CD4-positive, alpha-beta T cell treated with Interleukin-15 for 1 hour (primary cell): ENCODE data around the gene DYTN.
"Not testable (repeated sequence)": the region's sequence is repeated elsewhere in the genome, so short reads cannot be mapped to it uniquely, and the experiment has no call there.

Experiments used
- DNase-seq: peaks from one replicate; pipeline ENCODE4 v3.0.0-alpha.2; 2020

DYTN gene, protein sequence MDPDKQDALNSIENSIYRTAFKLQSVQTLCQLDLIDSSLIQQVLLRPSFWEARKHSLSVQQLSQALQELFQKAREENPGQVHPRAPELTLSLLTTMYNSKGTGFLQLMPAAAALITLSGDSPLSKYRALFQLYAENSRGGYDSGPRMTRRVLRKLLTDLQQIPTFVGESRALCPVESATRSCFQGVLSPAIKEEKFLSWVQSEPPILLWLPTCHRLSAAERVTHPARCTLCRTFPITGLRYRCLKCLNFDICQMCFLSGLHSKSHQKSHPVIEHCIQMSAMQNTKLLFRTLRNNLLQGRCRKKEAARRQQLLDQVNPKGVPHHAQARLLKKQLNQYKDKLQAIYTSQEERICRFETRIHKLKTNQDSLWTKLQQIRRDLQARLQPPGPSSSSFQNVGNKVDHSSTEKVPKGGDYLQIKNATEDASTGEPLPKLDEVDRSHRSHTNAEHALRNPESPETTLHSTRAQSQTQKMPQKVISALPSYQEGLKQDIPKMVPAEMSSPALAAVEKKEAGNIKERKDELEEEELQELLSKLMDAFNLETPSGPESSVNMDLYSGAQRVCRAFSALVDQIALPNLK

DNA sequence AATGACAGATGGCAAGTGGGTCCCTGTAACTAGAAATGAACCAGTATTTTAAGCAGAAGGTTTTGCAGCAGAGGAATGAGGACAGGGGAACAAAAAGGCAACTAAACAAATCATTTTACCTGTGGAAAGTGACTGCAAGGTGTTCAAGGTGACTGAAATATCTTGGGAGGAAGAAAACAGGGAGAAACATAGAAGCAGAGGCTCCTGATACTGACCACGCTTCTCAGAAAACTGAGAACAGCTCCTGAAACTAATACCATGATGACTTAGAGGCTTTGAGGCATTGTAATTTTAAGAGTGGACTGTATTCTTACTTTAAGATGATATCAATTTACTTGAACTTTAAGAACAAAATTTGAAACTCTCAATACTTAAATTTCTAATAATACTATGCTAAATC is at the start of gene DYTN:
Gene DYTN (minus strand): TSS at position 101 of the 400 bp plus-strand sequence. CDS start 117 bp downstream, outside the sequence.
- DNase-seq, result no peak

GRCh38 chr2:206766057-206766930 is 48.1 kb upstream of the DYTN start:
- DNase-seq, result no peak

GRCh38 chr2:206765242-206766056 is 47.3 kb upstream of the DYTN start, which contains the start of the genes FASTKD2 and MDH1B:
TSS of gene FASTKD2 (plus strand) at chr2:206765606. CDS start at chr2:206766694, 1,088 bp downstream.
TSS of gene MDH1B (minus strand) at chr2:206765328. CDS start at chr2:206765271, 57 bp downstream.
- peak; percentile 87 for DNase-seq

DNA sequence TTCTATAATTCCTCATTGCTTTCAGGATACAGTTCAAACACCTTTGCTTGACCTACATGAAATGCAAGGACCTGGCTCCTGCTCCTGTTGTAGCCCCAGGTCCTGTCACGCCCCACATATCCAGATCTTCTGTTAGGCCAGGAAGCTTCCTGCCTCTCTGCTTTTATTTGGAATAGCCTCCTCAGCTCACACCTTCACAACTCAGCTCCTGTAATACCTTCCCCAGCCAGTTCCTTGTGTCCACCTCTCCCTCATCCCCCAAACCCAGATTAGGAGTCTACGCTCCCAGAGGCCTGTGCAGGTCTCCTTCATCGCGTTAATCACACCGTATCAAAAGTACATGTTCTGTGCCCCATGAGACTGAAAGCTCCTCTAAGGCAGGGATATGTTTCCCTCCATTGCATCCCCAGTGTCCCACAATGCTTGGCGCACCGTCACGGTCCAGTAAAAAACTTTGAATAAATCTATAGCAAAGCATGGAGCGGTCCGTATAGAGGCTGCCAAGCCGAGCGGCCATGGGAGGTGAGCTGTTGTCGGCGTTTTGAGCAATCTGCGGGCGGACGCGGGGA is 46.6 kb upstream of the DYTN start:
- DNase-seq, result no peak

DNA sequence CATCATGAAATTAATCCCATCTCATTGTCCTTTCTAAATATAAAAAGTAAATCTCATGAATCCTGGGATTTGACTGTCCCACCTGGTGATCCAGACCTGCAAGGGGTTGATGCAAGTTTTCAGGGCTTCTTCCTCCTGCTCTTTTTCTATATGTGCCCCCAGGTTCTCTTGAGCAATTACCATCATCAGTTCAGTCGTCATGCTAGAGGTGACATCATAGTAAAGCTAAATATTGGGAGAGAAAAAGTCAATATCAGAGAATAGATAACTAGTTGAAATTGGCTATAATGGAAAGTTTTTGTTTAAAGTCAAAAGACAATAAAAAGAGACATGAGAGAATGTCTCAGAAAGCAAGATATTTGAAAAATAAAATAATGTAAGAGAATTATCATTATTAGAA is 38.6 kb upstream of the DYTN start:
- no peak for DNase-seq

- DNase-seq, result no peak
These were observed 22.6 kb upstream of the DYTN start for GRCh38 chr2:206740800-206741199.

GRCh38 chr2:206739271-206739670 is 21.1 kb upstream of the DYTN start:
- DNase-seq, result no peak

DNA sequence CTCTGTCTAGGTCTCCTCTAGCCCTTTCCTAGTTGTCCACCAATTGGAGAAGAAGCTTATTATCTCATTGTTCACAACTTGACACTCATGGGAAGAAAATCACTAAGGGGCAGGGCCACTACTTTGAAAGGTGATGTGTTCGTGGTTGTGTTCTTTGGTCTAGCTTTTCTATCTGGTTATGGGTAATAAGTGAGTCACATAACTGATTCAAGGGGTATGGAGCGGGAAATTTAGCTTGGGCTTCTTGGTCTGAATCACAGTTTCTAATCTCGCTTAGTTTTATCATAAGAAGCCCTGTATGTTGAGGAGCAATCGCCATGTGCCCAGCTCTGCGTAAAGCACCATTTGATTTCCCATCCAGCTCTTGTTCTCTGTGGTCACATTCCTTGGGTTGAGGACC is 18.7 kb upstream of the DYTN start:
- no peak for DNase-seq

- no peak for DNase-seq
These were observed 15.1 kb upstream of the DYTN start for GRCh38 chr2:206733341-206733740.

GRCh38 chr2:206728277-206729199 is 10.3 kb upstream of the DYTN start:
- no peak for DNase-seq

DNA sequence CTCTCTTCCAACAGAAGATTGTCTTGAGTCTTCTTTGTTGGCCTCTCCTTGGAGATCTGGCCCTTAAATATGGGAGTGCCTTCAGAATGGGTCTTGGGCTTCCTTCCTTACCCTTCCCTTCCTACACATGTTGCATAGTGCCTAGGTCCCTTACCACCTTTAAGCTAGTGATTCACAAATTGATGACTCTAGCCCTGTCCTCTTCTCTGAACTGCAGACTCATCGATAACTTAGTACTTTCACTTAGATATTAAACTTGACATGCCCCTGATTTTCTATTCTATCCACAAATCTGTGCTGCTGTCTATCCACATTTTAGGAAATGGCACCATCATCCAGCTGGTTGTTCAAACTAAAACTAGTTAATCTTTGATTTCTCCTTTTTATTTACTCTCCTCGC is 9.1 kb upstream of the DYTN start:
- DNase-seq, result no peak

GRCh38 chr2:206723288-206723687 is 5.1 kb upstream of the DYTN start:
- DNase-seq, result no peak

DNA sequence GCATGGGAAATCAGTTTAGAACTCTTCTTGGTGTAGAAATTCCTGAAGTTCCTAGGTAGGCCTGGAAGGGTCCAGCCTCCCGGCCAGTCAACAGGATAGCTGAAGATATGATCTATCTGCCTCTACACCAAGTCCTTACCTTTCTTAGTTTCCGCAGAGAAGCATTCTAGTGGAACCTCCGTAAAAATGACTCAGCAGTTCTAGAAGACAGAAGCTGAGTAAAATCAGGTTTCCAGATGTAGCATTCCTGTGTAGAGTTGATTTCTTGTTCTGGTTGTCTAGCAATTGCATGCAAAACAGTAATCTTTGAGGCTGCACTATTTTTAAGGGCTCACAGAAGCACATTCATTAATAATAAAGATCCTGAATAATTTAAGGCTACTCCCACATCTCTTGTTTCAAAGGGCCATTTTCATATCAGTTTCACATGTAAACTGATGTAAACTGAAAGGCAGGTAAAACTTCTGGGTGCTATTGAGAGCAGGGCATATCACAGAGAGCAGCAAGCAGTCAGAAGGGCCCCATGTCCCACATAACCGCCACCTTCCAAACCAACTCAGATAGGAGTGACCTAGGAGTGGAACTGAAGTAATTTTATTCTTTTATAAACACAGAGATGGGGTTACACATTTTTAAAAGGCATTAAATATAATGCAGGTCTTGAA is 3.2 kb upstream of the DYTN start:
- no peak for DNase-seq

- DNase-seq, result no peak
These were observed 1.6 kb downstream of the DYTN start for GRCh38 chr2:206716623-206717022.

- DNase-seq, result not testable (repeated sequence)
These were observed 3.0 kb downstream of the DYTN start for GRCh38 chr2:206715183-206715582.

DNA sequence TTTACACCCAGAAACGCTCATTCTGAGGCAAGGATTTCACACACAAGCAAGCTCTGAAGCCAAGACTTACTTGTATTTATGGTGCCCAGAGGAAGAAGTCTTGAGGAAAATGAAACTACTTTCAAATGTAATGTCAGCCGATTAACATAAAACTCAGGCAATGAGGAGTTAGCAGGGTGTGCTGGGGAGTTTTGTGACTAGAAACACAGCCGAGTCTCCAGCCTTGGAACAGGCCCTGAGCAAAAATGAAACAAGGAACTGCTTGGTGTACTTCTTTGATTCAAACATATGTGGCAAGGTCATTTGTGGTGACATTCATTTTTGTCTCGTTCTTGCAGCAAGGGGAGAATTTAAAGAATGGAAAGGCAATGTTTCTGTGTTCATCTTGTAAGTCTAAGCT is 4.5 kb downstream of the DYTN start:
- DNase-seq, result no peak

DNA sequence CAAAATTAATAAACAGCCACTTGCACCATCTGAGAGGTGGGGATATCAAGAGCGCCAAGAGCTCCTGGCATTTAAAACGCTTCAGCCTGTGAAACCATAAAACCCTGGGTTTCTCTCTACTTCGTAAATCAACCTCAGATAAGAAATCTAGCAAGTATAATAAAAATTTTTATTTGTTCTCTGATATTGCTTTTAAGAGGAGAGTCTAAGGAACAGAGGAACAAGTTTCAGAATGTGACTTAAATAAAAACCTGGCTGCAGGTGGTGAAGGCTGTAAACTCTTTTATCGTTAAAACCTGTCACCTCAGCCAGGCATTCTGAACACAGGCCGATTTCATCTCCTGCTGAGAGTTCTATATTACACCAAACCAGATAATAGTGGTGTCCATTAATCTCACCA is 9.9 kb downstream of the DYTN start:
- no peak for DNase-seq

- DNase-seq, result no peak
These were observed 11.0 kb downstream of the DYTN start for GRCh38 chr2:206707164-206707701.

- DNase-seq, result no peak
These were observed 16.1 kb downstream of the DYTN start for GRCh38 chr2:206701952-206702605.

- no peak for DNase-seq
These were observed 18.0 kb downstream of the DYTN start for GRCh38 chr2:206700156-206700555.
